A673 (cell line): ENCODE data around the gene HPCAL1.

Experiments
- EZH2 ChIP-seq: fragments of 200-600 bp; sonication (generic); IDR thresholded peaks from 2 replicates; pipeline ENCODE4 v1.6.1; 2017; ENCODE audit warnings: borderline replicate concordance, low read depth, mild to moderate bottlenecking, mixed read lengths, antibody characterized with exemption, low read length; ENCODE audit not compliant: poor library complexity, severe bottlenecking
- TF ChIP-seq, protein P1 (sequence below): fragments of 300-800, 200-600 bp; sonication (generic); conservative IDR thresholded peaks from 2 replicates; pipeline ENCODE4 v1.5.1; 2017; ENCODE audit warnings: low read depth, mild to moderate bottlenecking, antibody characterized with exemption, low read length, moderate library complexity, mixed read lengths

DNA sequence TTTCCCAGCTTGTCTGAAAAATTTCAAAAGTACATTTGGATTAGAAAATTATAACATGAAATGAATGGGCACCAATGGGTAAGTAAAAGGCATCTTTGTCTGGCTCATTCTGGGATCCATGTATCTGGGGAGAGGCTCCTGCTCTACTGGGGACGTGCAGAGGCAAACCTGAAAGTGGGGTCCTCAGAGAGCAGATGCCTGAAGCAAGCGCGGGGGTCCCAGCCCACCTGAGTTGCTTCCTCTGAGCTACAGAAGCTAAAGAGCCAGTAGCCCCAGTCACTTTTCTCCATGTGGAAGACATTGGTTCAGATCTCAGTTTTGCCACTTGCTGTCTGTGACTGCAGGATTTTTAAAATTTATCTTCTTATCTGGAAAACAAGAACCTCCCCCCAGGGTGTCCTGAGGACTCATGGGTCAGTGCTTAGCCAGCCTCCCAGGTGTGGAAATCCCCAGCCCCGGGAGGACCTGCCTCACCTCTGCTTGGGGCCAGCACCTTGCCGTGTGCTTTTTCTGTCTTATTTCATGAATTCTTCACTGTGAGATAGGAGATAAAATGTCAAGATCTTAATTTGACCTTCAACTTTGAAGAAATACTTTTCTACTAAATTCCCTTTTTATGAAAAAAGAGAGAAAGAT, 170.5 kb downstream of the HPCAL1 start:
- TF ChIP-seq, protein P1, sequence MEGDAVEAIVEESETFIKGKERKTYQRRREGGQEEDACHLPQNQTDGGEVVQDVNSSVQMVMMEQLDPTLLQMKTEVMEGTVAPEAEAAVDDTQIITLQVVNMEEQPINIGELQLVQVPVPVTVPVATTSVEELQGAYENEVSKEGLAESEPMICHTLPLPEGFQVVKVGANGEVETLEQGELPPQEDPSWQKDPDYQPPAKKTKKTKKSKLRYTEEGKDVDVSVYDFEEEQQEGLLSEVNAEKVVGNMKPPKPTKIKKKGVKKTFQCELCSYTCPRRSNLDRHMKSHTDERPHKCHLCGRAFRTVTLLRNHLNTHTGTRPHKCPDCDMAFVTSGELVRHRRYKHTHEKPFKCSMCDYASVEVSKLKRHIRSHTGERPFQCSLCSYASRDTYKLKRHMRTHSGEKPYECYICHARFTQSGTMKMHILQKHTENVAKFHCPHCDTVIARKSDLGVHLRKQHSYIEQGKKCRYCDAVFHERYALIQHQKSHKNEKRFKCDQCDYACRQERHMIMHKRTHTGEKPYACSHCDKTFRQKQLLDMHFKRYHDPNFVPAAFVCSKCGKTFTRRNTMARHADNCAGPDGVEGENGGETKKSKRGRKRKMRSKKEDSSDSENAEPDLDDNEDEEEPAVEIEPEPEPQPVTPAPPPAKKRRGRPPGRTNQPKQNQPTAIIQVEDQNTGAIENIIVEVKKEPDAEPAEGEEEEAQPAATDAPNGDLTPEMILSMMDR, result no peak
- TF ChIP-seq EZH2, result no peak
